ENCODE data around the gene SMIM34.
"Not testable (repeated sequence)": the region's sequence is repeated elsewhere in the genome, so short reads cannot be mapped to it uniquely, and the experiment has no call there.

SMIM34 gene

GRCh38 chr21:34375619-34375972 lies 48.2 kb downstream of the SMIM34 start:
- H3K23ac ChIP-seq (ENCODE audit: low read length); H3K4ac ChIP-seq (ENCODE audit: low read depth, low read length); H3K27me3 ChIP-seq (ENCODE audit: insufficient read depth, low read length); H3K79me1 ChIP-seq (ENCODE audit: low read length); H2BK12ac ChIP-seq (ENCODE audit: low read length); H3K79me2 ChIP-seq (ENCODE audit: control insufficient read depth, insufficient read depth, low read length, poor library complexity); H3K36me3 ChIP-seq (ENCODE audit: control insufficient read depth in 1 of 2, insufficient read depth in 2 of 2, low read length in 2 of 2); H3K4me1 ChIP-seq (ENCODE audit: control insufficient read depth in 1 of 2, insufficient read depth in 2 of 2, low read length in 2 of 2); H4K12ac ChIP-seq (ENCODE audit: low read depth, low read length); H3K27ac ChIP-seq (ENCODE audit: low read depth, low read length); DNase-seq; H2BK5ac ChIP-seq (ENCODE audit: low read depth, low read length, poor library complexity); H3K18ac ChIP-seq (ENCODE audit: low read length); H2AFZ ChIP-seq (ENCODE audit: insufficient read depth, low read length, poor library complexity); H3K9me3 ChIP-seq (ENCODE audit: insufficient read depth, low read depth, low read length); H3K14ac ChIP-seq (ENCODE audit: low read length); H2BK120ac ChIP-seq (ENCODE audit: insufficient read depth, low read length, poor library complexity); H3K9ac ChIP-seq (ENCODE audit: low read length); H4K8ac ChIP-seq (ENCODE audit: low read depth, low read length); H3K4me3 ChIP-seq (ENCODE audit: low read depth, low read length); H4K91ac ChIP-seq (ENCODE audit: low read depth, low read length); H3K4me2 ChIP-seq (ENCODE audit: low read length); H2AK5ac ChIP-seq (ENCODE audit: low read length): not testable (repeated sequence)
- no CpG with 5 or more reads among the region's 33 CpGs for WGBS (ENCODE audit: extremely low coverage, insufficient coverage, insufficient read length)

GRCh38 chr21:34374940-34375618 lies 48.7 kb downstream of the SMIM34 start, which contains the start of gene SMIM11:
Gene SMIM11 (plus strand): TSS chr21:34375507. CDS start chr21:34379505, 3,998 bp downstream.
- H3K4ac ChIP-seq (ENCODE audit: low read depth, low read length); H3K18ac ChIP-seq (ENCODE audit: low read length); H2AK5ac ChIP-seq (ENCODE audit: low read length); H3K23ac ChIP-seq (ENCODE audit: low read length); H3K36me3 ChIP-seq (ENCODE audit: control insufficient read depth in 1 of 2, insufficient read depth in 2 of 2, low read length in 2 of 2); H4K12ac ChIP-seq (ENCODE audit: low read depth, low read length); H2AFZ ChIP-seq (ENCODE audit: insufficient read depth, low read length, poor library complexity); H3K27ac ChIP-seq (ENCODE audit: low read depth, low read length); H4K8ac ChIP-seq (ENCODE audit: low read depth, low read length); H2BK120ac ChIP-seq (ENCODE audit: insufficient read depth, low read length, poor library complexity); H3K4me1 ChIP-seq (ENCODE audit: control insufficient read depth in 1 of 2, insufficient read depth in 2 of 2, low read length in 2 of 2); H4K91ac ChIP-seq (ENCODE audit: low read depth, low read length); DNase-seq; H3K9me3 ChIP-seq (ENCODE audit: insufficient read depth, low read depth, low read length); H2BK5ac ChIP-seq (ENCODE audit: low read depth, low read length, poor library complexity); H3K79me2 ChIP-seq (ENCODE audit: control insufficient read depth, insufficient read depth, low read length, poor library complexity); H3K4me3 ChIP-seq (ENCODE audit: low read depth, low read length); H3K79me1 ChIP-seq (ENCODE audit: low read length); H3K4me2 ChIP-seq (ENCODE audit: low read length); H3K9ac ChIP-seq (ENCODE audit: low read length); H3K27me3 ChIP-seq (ENCODE audit: insufficient read depth, low read length); H2BK12ac ChIP-seq (ENCODE audit: low read length); H3K14ac ChIP-seq (ENCODE audit: low read length): not testable (repeated sequence)
- WGBS (ENCODE audit: extremely low coverage, insufficient coverage, insufficient read length): no CpG with 5 or more reads among the region's 49 CpGs

- H4K91ac ChIP-seq (ENCODE audit: low read depth, low read length); H3K18ac ChIP-seq (ENCODE audit: low read length); H2BK120ac ChIP-seq (ENCODE audit: insufficient read depth, low read length, poor library complexity); H2AFZ ChIP-seq (ENCODE audit: insufficient read depth, low read length, poor library complexity); H3K79me1 ChIP-seq (ENCODE audit: low read length); H3K4me3 ChIP-seq (ENCODE audit: low read depth, low read length); H2AK5ac ChIP-seq (ENCODE audit: low read length); H4K8ac ChIP-seq (ENCODE audit: low read depth, low read length); H3K23ac ChIP-seq (ENCODE audit: low read length); H3K27me3 ChIP-seq (ENCODE audit: insufficient read depth, low read length); H3K4ac ChIP-seq (ENCODE audit: low read depth, low read length); H3K9me3 ChIP-seq (ENCODE audit: insufficient read depth, low read depth, low read length); H3K79me2 ChIP-seq (ENCODE audit: control insufficient read depth, insufficient read depth, low read length, poor library complexity); H3K4me2 ChIP-seq (ENCODE audit: low read length); H3K4me1 ChIP-seq (ENCODE audit: control insufficient read depth in 1 of 2, insufficient read depth in 2 of 2, low read length in 2 of 2); H3K14ac ChIP-seq (ENCODE audit: low read length); H4K12ac ChIP-seq (ENCODE audit: low read depth, low read length); H3K9ac ChIP-seq (ENCODE audit: low read length); H2BK12ac ChIP-seq (ENCODE audit: low read length); H3K36me3 ChIP-seq (ENCODE audit: control insufficient read depth in 1 of 2, insufficient read depth in 2 of 2, low read length in 2 of 2); DNase-seq; H3K27ac ChIP-seq (ENCODE audit: low read depth, low read length); H2BK5ac ChIP-seq (ENCODE audit: low read depth, low read length, poor library complexity): not testable (repeated sequence)
- no CpG with 5 or more reads among the region's 8 CpGs for WGBS (ENCODE audit: extremely low coverage, insufficient coverage, insufficient read length)
These were observed 49.3 kb downstream of the SMIM34 start for GRCh38 chr21:34374462-34374861.

- Histone ChIP-seq H3K79me1 (ENCODE audit: low read length) (peaks cover 2% of the 10 kb centered on the region), H2AK5ac (ENCODE audit: low read length) (no peak overlapping the region), H3K4ac (ENCODE audit: low read depth, low read length) (no peak overlapping the region), H4K8ac (ENCODE audit: low read depth, low read length) (no peak overlapping the region), H3K9ac (ENCODE audit: low read length) (no peak overlapping the region), H3K4me3 (ENCODE audit: low read depth, low read length) (no peak overlapping the region), H3K36me3 (ENCODE audit: control insufficient read depth in 1 of 2, insufficient read depth in 2 of 2, low read length in 2 of 2) (no peaks in the 10 kb centered on the region), H2BK120ac (ENCODE audit: insufficient read depth, low read length, poor library complexity) (no peak overlapping the region), H2AFZ (ENCODE audit: insufficient read depth, low read length, poor library complexity) (no peak overlapping the region), H2BK5ac (ENCODE audit: low read depth, low read length, poor library complexity) (no peak overlapping the region), H3K14ac (ENCODE audit: low read length) (no peak overlapping the region), H4K91ac (ENCODE audit: low read depth, low read length) (no peak overlapping the region), H3K4me2 (ENCODE audit: low read length) (no peak overlapping the region), H4K12ac (ENCODE audit: low read depth, low read length) (no peak overlapping the region), H3K27me3 (ENCODE audit: insufficient read depth, low read length) (no peaks in the 10 kb centered on the region), H2BK12ac (ENCODE audit: low read length) (no peak overlapping the region), H3K79me2 (ENCODE audit: control insufficient read depth, insufficient read depth, low read length, poor library complexity) (no peaks in the 10 kb centered on the region), H3K27ac (ENCODE audit: low read depth, low read length) (no peak overlapping the region), H3K23ac (ENCODE audit: low read length) (no peak overlapping the region), H3K18ac (ENCODE audit: low read length) (no peak overlapping the region), H3K9me3 (ENCODE audit: insufficient read depth, low read depth, low read length) (no peaks in the 10 kb centered on the region), H3K4me1 (ENCODE audit: control insufficient read depth in 1 of 2, insufficient read depth in 2 of 2, low read length in 2 of 2) (no peaks in the 10 kb centered on the region)
- no CpG with 5 or more reads among the region's 5 CpGs for WGBS (ENCODE audit: extremely low coverage, insufficient coverage, insufficient read length)
- no peak for DNase-seq
These were observed 51.4 kb downstream of the SMIM34 start for GRCh38 chr21:34372321-34372720.
